NCI-H1694 treated with DMSO at 0.1 percent for 48 hours (cell line): Measurements from ENCODE around the gene KRT76.
"Not testable (repeated sequence)": the region's sequence is repeated elsewhere in the genome, so short reads cannot be mapped to it uniquely, and the experiment has no call there.

ENCODE experiments used
- DNase-seq: peaks from one replicate; lab custom pipeline; 2025; lab: John Stamatoyannopoulos, UW

KRT76 gene

GRCh38 chr12:52759695-52760094 is 17.4 kb downstream of the KRT76 start:
- no peak for DNase-seq

GRCh38 chr12:52759218-52759617 is 17.9 kb downstream of the KRT76 start:
- no peak for DNase-seq

- DNase-seq = no peak
Measured at GRCh38 chr12:52757449-52758176, 19.5 kb downstream of the KRT76 start.

GRCh38 chr12:52756281-52756960 is 20.7 kb downstream of the KRT76 start:
- DNase-seq = no peak

- no peak for DNase-seq
Measured at GRCh38 chr12:52755533-52755932, 21.6 kb downstream of the KRT76 start.

GRCh38 chr12:52754135-52754534 is 23.0 kb downstream of the KRT76 start:
- no peak for DNase-seq

GRCh38 chr12:52753283-52753682 is 23.9 kb downstream of the KRT76 start:
- no peak for DNase-seq

GRCh38 chr12:52752516-52752915 is 24.6 kb downstream of the KRT76 start:
- no peak for DNase-seq

GRCh38 chr12:52751795-52752194 is 25.4 kb downstream of the KRT76 start:
- DNase-seq = no peak

GRCh38 chr12:52750532-52750931 is 26.6 kb downstream of the KRT76 start:
- not testable (repeated sequence) for DNase-seq

GRCh38 chr12:52749827-52750226 is 27.3 kb downstream of the KRT76 start:
- DNase-seq = peak; percentile 5

- DNase-seq = no peak
Measured at GRCh38 chr12:52748578-52748977, 28.6 kb downstream of the KRT76 start.

GRCh38 chr12:52745554-52745953 is 31.6 kb downstream of the KRT76 start:
- DNase-seq = no peak

- no peak for DNase-seq
Measured at GRCh38 chr12:52744493-52745156, 32.5 kb downstream of the KRT76 start.

- DNase-seq = no peak
Measured at GRCh38 chr12:52742822-52743457, 34.2 kb downstream of the KRT76 start.

- no peak for DNase-seq
Measured at GRCh38 chr12:52742196-52742580, 35.0 kb downstream of the KRT76 start.

- DNase-seq = no peak
Measured at GRCh38 chr12:52741375-52742195, 35.6 kb downstream of the KRT76 start.

- peak; percentile 56 for DNase-seq
Measured at GRCh38 chr12:52740584-52740983, 36.6 kb downstream of the KRT76 start.

GRCh38 chr12:52739963-52740362 is 37.2 kb downstream of the KRT76 start:
- DNase-seq = no peak

- no peak for DNase-seq
Measured at GRCh38 chr12:52735816-52736632, 41.1 kb downstream of the KRT76 start.

- no peak for DNase-seq
Measured at GRCh38 chr12:52735106-52735505, 42.0 kb downstream of the KRT76 start.
